ENCODE measurements around the gene ANKDD1B.

The ANKDD1B gene

GRCh38 chr5:75640395-75640794 is 29.1 kb downstream of the ANKDD1B start:
- no peak overlapping the region for H3K27ac ChIP-seq (ENCODE audit: low read depth, low read length)
- H3K4me2 ChIP-seq (ENCODE audit: low read depth, low read length, poor library complexity, severe bottlenecking): no peak overlapping the region
- no peaks in the 10 kb centered on the region for H3K9me2 ChIP-seq (replicated peaks; ENCODE audit: insufficient read depth, low read length)
- no peaks in the 10 kb centered on the region for H3K79me2 ChIP-seq (ENCODE audit: insufficient read depth, low read length)
- no peaks in the 10 kb centered on the region for H3K36me3 ChIP-seq (ENCODE audit: low read length)
- no peaks in the 10 kb centered on the region for H3K9me3 ChIP-seq (ENCODE audit: insufficient read depth, low read length)
- H2AFZ ChIP-seq (ENCODE audit: low read depth, low read length, severe bottlenecking): no peak overlapping the region
- H4K20me1 ChIP-seq (ENCODE audit: low read depth, low read length): no peaks in the 10 kb centered on the region
- H3K9ac ChIP-seq (ENCODE audit: low read length): no peak overlapping the region
- no peaks in the 10 kb centered on the region for H3K27me3 ChIP-seq (ENCODE audit: low read length)
- TF ChIP-seq CTCF (IDR thresholded peaks at IDR 0.05; ENCODE audit: insufficient read depth, low read length, poor library complexity, severe bottlenecking) (no peak), EZH2phosphoT487 (conservative IDR thresholded peaks at IDR 0.05; ENCODE audit: low read length) (no peak)
- no peak overlapping the region for H3K4me3 ChIP-seq (ENCODE audit: insufficient read depth, low read length, poor library complexity, severe bottlenecking)
- H3F3A ChIP-seq (ENCODE audit: insufficient read depth): no peaks in the 10 kb centered on the region

GRCh38 chr5:75640826-75641225 is 29.6 kb downstream of the ANKDD1B start:
- H3F3A ChIP-seq (ENCODE audit: insufficient read depth): no peaks in the 10 kb centered on the region
- H2AFZ ChIP-seq (ENCODE audit: low read depth, low read length, severe bottlenecking): no peak overlapping the region
- no peaks in the 10 kb centered on the region for H3K79me2 ChIP-seq (ENCODE audit: insufficient read depth, low read length)
- H4K20me1 ChIP-seq (ENCODE audit: low read depth, low read length): no peaks in the 10 kb centered on the region
- H3K27me3 ChIP-seq (ENCODE audit: low read length): no peaks in the 10 kb centered on the region
- no peaks in the 10 kb centered on the region for H3K9me3 ChIP-seq (ENCODE audit: insufficient read depth, low read length)
- H3K9ac ChIP-seq (ENCODE audit: low read length): no peak overlapping the region
- no peak overlapping the region for H3K27ac ChIP-seq (ENCODE audit: low read depth, low read length)
- no peak overlapping the region for H3K4me3 ChIP-seq (ENCODE audit: insufficient read depth, low read length, poor library complexity, severe bottlenecking)
- H3K36me3 ChIP-seq (ENCODE audit: low read length): no peaks in the 10 kb centered on the region
- no peak overlapping the region for H3K4me2 ChIP-seq (ENCODE audit: low read depth, low read length, poor library complexity, severe bottlenecking)
- H3K9me2 ChIP-seq (replicated peaks; ENCODE audit: insufficient read depth, low read length): no peaks in the 10 kb centered on the region
- TF ChIP-seq CTCF (IDR thresholded peaks at IDR 0.05; ENCODE audit: insufficient read depth, low read length, poor library complexity, severe bottlenecking) (no peak), EZH2phosphoT487 (conservative IDR thresholded peaks at IDR 0.05; ENCODE audit: low read length) (no peak)

- Histone ChIP-seq H3K4me2 (ENCODE audit: low read depth, low read length, poor library complexity, severe bottlenecking) (no peak overlapping the region), H3K36me3 (ENCODE audit: low read length) (no peaks in the 10 kb centered on the region), H3K27me3 (ENCODE audit: low read length) (no peaks in the 10 kb centered on the region), H3K79me2 (ENCODE audit: insufficient read depth, low read length) (no peaks in the 10 kb centered on the region), H2AFZ (ENCODE audit: low read depth, low read length, severe bottlenecking) (no peak overlapping the region), H3K4me3 (ENCODE audit: insufficient read depth, low read length, poor library complexity, severe bottlenecking) (no peak overlapping the region), H3K9ac (ENCODE audit: low read length) (no peak overlapping the region), H3K9me3 (ENCODE audit: insufficient read depth, low read length) (no peaks in the 10 kb centered on the region), H3K27ac (ENCODE audit: low read depth, low read length) (no peak overlapping the region), H4K20me1 (ENCODE audit: low read depth, low read length) (no peaks in the 10 kb centered on the region), H3F3A (ENCODE audit: insufficient read depth) (no peaks in the 10 kb centered on the region), H3K9me2 (replicated peaks; ENCODE audit: insufficient read depth, low read length) (no peaks in the 10 kb centered on the region)
- TF ChIP-seq CTCF (IDR thresholded peaks at IDR 0.05; ENCODE audit: insufficient read depth, low read length, poor library complexity, severe bottlenecking) (no peak), EZH2phosphoT487 (conservative IDR thresholded peaks at IDR 0.05; ENCODE audit: low read length) (no peak)
Measured at GRCh38 chr5:75648712-75649111, 37.5 kb downstream of the ANKDD1B start.

All from SU-DHL-6 (cell line).